Stimulated activated CD4-positive, alpha-beta T cell treated with anti-CD3 and anti-CD28 coated beads, Interleukin-2, amount 100 ng/mL, for 4 hours (primary cell): ENCODE data around the gene LRRTM4.
"Not testable (repeated sequence)": the region's sequence is repeated elsewhere in the genome, so short reads cannot be mapped to it uniquely, and the experiment has no call there.

Source experiments
- DNase-seq: peaks from one replicate; pipeline ENCODE4 v3.0.0-alpha.2; 2020; ENCODE audit warnings: low read depth

Gene LRRTM4

GRCh38 chr2:76737607-76738006 lies 784.6 kb downstream of the LRRTM4 start:
- DNase-seq, result no peak

GRCh38 chr2:76733736-76734135 lies 788.4 kb downstream of the LRRTM4 start:
- DNase-seq, result no peak

- no peak for DNase-seq
Measured at GRCh38 chr2:76731157-76731556, 791.0 kb downstream of the LRRTM4 start.

- DNase-seq, result no peak
Measured at GRCh38 chr2:76730021-76730420, 792.2 kb downstream of the LRRTM4 start.

GRCh38 chr2:76721226-76721625 lies 801.0 kb downstream of the LRRTM4 start:
- DNase-seq, result no peak

- DNase-seq, result no peak
Measured at GRCh38 chr2:76713312-76713711, 808.9 kb downstream of the LRRTM4 start.

GRCh38 chr2:76711490-76711889 lies 810.7 kb downstream of the LRRTM4 start:
- no peak for DNase-seq

GRCh38 chr2:76700894-76701293 lies 821.3 kb downstream of the LRRTM4 start:
- DNase-seq, result no peak

- not testable (repeated sequence) for DNase-seq
Measured at GRCh38 chr2:76697998-76698713, 824.0 kb downstream of the LRRTM4 start.
